ENCODE results near the gene NDUFV2. TPM values are rescaled to one million over a fixed set of nuclear protein-coding genes. Genes with fewer than 3 reads are reported as not detected.

Gene NDUFV2
- total and polyA plus RNA-seq, 2 of the 13 experiments (the other 11 are each of a cell fraction or from before 2014, with no cell fraction given) = 216 to 299 TPM

- TF ChIP-seq ZNF546 (CRISPR knock-in tag; conservative IDR thresholded peaks at IDR 0.05) (no peak; the same call in 1 of the 2 replicates), ZHX2 (IDR thresholded peaks at IDR 0.05; ENCODE audit: low read depth) (peak; percentile 14; the same call in 1 of the 2 replicates), ZHX2 (CRISPR knock-in tag; IDR thresholded peaks at IDR 0.05; ENCODE audit: borderline replicate concordance) (0 out of 2 replicates have a peak, but pooled peaks have one; percentile 35), PHF21A (CRISPR knock-in tag; IDR thresholded peaks at IDR 0.05) (peak; percentile 44; the same call in 1 of the 2 replicates), GLMP (CRISPR knock-in tag; IDR thresholded peaks at IDR 0.05; ENCODE audit: borderline replicate concordance) (no peak), ZNF629 (CRISPR knock-in tag; conservative IDR thresholded peaks at IDR 0.05) (no peak), ARID5B (CRISPR knock-in tag; IDR thresholded peaks at IDR 0.05) (peak; percentile 73; the same call in 1 of the 2 replicates), DRAP1 (CRISPR knock-in tag; IDR thresholded peaks at IDR 0.05) (no peak), KDM4B (CRISPR knock-in tag; IDR thresholded peaks at IDR 0.05) (peak; percentile 14; the same call in 1 of the 2 replicates), REPIN1 (CRISPR knock-in tag; IDR thresholded peaks at IDR 0.05; ENCODE audit: borderline replicate concordance, low read depth) (peak; percentile 20; the same call in 1 of the 2 replicates), ERF (CRISPR knock-in tag; IDR thresholded peaks at IDR 0.05) (peak; percentile 80; the same call in 1 of the 2 replicates), TFDP1 (CRISPR knock-in tag; IDR thresholded peaks at IDR 0.05; ENCODE audit: borderline replicate concordance) (peak; percentile 50; the same call in 1 of the 2 replicates), ESRRA (CRISPR knock-in tag; IDR thresholded peaks at IDR 0.05; ENCODE audit: low read depth) (no peak; the same call in 1 of the 2 replicates), ZNF841 (CRISPR knock-in tag; IDR thresholded peaks at IDR 0.05; ENCODE audit: borderline replicate concordance) (no peak), ZNF350 (CRISPR knock-in tag; IDR thresholded peaks at IDR 0.05; ENCODE audit: borderline replicate concordance, low read depth) (no peak; the same call in 1 of the 2 replicates)
Measured at GRCh38 chr18:9136315-9137155, 34.0 kb downstream of the NDUFV2 start, which contains the start of gene ANKRD12 (continued).
